Spleen (tissue), 7 donors: ENCODE data around the gene TOP3A.

Experiments
- POLR2A ChIP-seq, 3 donors: fragments of 450-650 bp; IDR thresholded peaks; one replicate each; pipeline ENCODE4 v1.5.1; 2017; ENCODE audit warnings: antibody characterized with exemption in 3 of 3, mild to moderate bottlenecking in 1 of 3
- TF ChIP-seq, protein P1 (sequence below), 11 experiments: fragments of 200-600 bp in 7 of 11; fragments of 450-650 bp in 4 of 11; sonication (generic) in 4 of 11; IDR thresholded peaks in 8 of 11; conservative IDR thresholded peaks in 3 of 11; 1 replicate in 7 of 11; 2 replicates in 4 of 11; pipeline versions ENCODE4 v1.4.0 to v1.8.0; 2016 to 2021; ENCODE audit warnings: antibody characterized with exemption in 11 of 11, inconsistent platforms in 4 of 11, mild to moderate bottlenecking in 1 of 11
- donor health status: DM: no; HTN: no; CAD: no; lungs with moderate emphysema.
- donor health status: DM: no; HTN: no; CAD: no.
- donor health status: DM: no; HTN: no; CAD: no.

DNA sequence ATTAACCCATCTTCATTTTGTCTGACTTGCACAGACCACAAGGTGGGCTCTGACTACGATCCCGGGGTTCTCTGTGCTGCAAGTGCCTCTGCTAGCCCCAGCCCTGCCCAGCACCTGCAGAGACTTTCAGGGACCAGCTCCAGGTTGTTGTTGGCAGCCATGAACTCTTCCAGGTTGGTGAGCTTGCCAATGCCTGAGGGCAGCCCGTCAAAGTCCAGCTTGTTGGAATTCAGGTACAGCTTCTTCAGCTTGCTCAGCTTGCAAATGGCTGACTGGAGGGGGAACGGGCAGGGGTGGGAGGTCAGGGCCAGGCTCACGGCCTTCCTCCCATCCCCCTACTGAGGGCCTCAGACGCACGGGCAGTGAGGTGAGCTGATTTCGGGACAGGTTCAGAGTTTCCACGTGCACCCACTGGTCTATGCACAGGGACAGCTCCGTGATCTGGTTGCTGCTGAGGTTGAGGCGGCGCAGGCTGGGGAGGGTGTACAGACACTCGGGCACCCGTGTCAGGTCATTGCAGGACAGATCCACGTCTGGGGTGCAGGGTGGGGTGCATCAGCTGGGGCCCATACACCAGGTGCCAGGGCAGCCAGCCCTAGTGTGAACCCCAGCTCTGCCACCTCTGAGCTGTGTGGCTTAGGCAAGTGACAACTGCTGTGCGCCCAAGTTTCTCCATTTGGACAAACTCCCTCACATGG lies 61.5 kb downstream of the TOP3A start:
- no peak for TF ChIP-seq POLR2A (IDR thresholded peaks at IDR 0.05)
- TF ChIP-seq, protein P1, sequence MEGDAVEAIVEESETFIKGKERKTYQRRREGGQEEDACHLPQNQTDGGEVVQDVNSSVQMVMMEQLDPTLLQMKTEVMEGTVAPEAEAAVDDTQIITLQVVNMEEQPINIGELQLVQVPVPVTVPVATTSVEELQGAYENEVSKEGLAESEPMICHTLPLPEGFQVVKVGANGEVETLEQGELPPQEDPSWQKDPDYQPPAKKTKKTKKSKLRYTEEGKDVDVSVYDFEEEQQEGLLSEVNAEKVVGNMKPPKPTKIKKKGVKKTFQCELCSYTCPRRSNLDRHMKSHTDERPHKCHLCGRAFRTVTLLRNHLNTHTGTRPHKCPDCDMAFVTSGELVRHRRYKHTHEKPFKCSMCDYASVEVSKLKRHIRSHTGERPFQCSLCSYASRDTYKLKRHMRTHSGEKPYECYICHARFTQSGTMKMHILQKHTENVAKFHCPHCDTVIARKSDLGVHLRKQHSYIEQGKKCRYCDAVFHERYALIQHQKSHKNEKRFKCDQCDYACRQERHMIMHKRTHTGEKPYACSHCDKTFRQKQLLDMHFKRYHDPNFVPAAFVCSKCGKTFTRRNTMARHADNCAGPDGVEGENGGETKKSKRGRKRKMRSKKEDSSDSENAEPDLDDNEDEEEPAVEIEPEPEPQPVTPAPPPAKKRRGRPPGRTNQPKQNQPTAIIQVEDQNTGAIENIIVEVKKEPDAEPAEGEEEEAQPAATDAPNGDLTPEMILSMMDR (IDR thresholded peaks at IDR 0.05 in 8 of 11, conservative IDR thresholded peaks at IDR 0.05 in 3 of 11): no peak
